Kidney tubule cell (primary cell): Measurements from ENCODE around the gene MMP27.
"Not testable (repeated sequence)": the region's sequence is repeated elsewhere in the genome, so short reads cannot be mapped to it uniquely, and the experiment has no call there.

Source experiments
- DNase-seq: peaks from one replicate; pipeline ENCODE4 v3.0.0-alpha.2; 2018; ENCODE audit warnings: low spot score

The MMP27 gene

GRCh38 chr11:102705626-102706025 lies at the start of gene MMP27:
MMP27 (minus strand) TSS chr11:102705769; CDS start chr11:102705714, 55 bp downstream.
- no peak for DNase-seq

- DNase-seq: no peak
Measured at GRCh38 chr11:102753267-102753666, 47.7 kb upstream of the MMP27 start.

- no peak for DNase-seq
Measured at GRCh38 chr11:102751673-102752072, 46.1 kb upstream of the MMP27 start.

GRCh38 chr11:102749101-102749722 lies 43.6 kb upstream of the MMP27 start:
- no peak for DNase-seq

- DNase-seq: not testable (repeated sequence)
Measured at GRCh38 chr11:102746746-102747578, 41.4 kb upstream of the MMP27 start.

- no peak for DNase-seq
Measured at GRCh38 chr11:102734650-102735049, 29.1 kb upstream of the MMP27 start.

- DNase-seq: peak; percentile 76
Measured at GRCh38 chr11:102733232-102733875, 27.8 kb upstream of the MMP27 start.

GRCh38 chr11:102730944-102731343 lies 25.4 kb upstream of the MMP27 start:
- not testable (repeated sequence) for DNase-seq

- DNase-seq: no peak
Measured at GRCh38 chr11:102729849-102730815, 24.6 kb upstream of the MMP27 start.

- DNase-seq: no peak
Measured at GRCh38 chr11:102727890-102728289, 22.3 kb upstream of the MMP27 start.

- no peak for DNase-seq
Measured at GRCh38 chr11:102724904-102725500, 19.4 kb upstream of the MMP27 start, which contains the start of gene MMP8. MMP8 (minus strand) TSS chr11:102724954; CDS start chr11:102724855, 99 bp downstream.

- DNase-seq: no peak
Measured at GRCh38 chr11:102722821-102723220, 17.3 kb upstream of the MMP27 start.

- DNase-seq: no peak
Measured at GRCh38 chr11:102719620-102720277, 14.2 kb upstream of the MMP27 start.

- no peak for DNase-seq
Measured at GRCh38 chr11:102717280-102717679, 11.7 kb upstream of the MMP27 start.

- no peak for DNase-seq
Measured at GRCh38 chr11:102716527-102716926, 11.0 kb upstream of the MMP27 start.

- DNase-seq: no peak
Measured at GRCh38 chr11:102712137-102712536, 6.6 kb upstream of the MMP27 start.

- no peak for DNase-seq
Measured at GRCh38 chr11:102709201-102709945, 3.8 kb upstream of the MMP27 start.

GRCh38 chr11:102708654-102709053 lies 3.1 kb upstream of the MMP27 start:
- DNase-seq: no peak

- DNase-seq: no peak
Measured at GRCh38 chr11:102704841-102705240, 728 bp downstream of the MMP27 start.
